K562 (cell line): ENCODE measurements around the gene RGL2. TPM values are rescaled to one million over a fixed set of nuclear protein-coding genes. Genes with fewer than 3 reads are reported as not detected.

Source experiments
- ATAC-seq: fragments of 200-7000 bp; cut with Tn5 transposase; 3 replicates; pipeline ENCODE4 v1.9.1; 2020; ENCODE audit warnings: moderate library complexity
- BruUV-seq: library from RNA; stranded (reverse); fragments of 400-500 nt; replicated peaks from 2 replicates; lab custom pipeline; 2021; lab: Mats Ljungman, UMichigan
- CTCF ChIA-PET: fragments of 300-600 bp; formaldehyde crosslinking; extraction: SDS; loops from one replicate; lab custom pipeline; 2021; ENCODE audit warnings: low intra/inter-chr PET ratio; lab: Yijun Ruan, JAX
- POLR2A ChIA-PET: fragments of 300-600, 350-650 bp; sonication (Branson Sonifier 250); formaldehyde crosslinking; extraction: SDS; loops from one replicate; lab custom pipeline; 2021; ENCODE audit warnings: antibody characterized with exemption, inconsistent platforms; lab: Yijun Ruan, JAX
- DNase-seq, 4 experiments: peaks; one replicate each; pipeline versions ENCODE4 v3.0.0 to v3.0.0-alpha.2; 2011 to 2018; ENCODE audit warnings: low spot score in 3 of 4, mixed read lengths in 3 of 4; ENCODE audit errors: extremely low read depth in 1 of 4
- FAIRE-seq: peaks from 2 replicates; lab custom pipeline; 2011; peaks lifted over from hg19 to GRCh38; lab: Jason Lieb, UNC
- H2AFZ ChIP-seq: 2 replicates; pipeline ENCODE4 v1.6.0; 2011; ENCODE audit warnings: low read depth, low read length, control low read depth, inconsistent platforms
- H3K27ac ChIP-seq: fragments of 200-600 bp; 3 replicates; pipeline ENCODE4 v1.8.0; 2011; ENCODE audit warnings: low read depth, mild to moderate bottlenecking, control low read depth, inconsistent platforms, low read length, moderate library complexity, mixed read lengths; ENCODE audit errors: extremely low read depth
- H3K27me3 ChIP-seq, 2 experiments: fragments of 300-600 bp in 1 of 2; 2 replicates in 1 of 2; 3 replicates in 1 of 2; pipeline versions ENCODE4 v1.6.0 to v1.8.0; 2011; ENCODE audit warnings: inconsistent platforms in 2 of 2, low read length in 2 of 2, mild to moderate bottlenecking in 1 of 2, mixed read lengths in 1 of 2, moderate library complexity in 1 of 2; ENCODE audit not compliant: control insufficient read depth in 2 of 2, insufficient read depth in 2 of 2
- H3K36me3 ChIP-seq: fragments of 300-600 bp; 3 replicates; pipeline ENCODE4 v1.8.0; 2011; ENCODE audit warnings: mild to moderate bottlenecking, low read length, inconsistent platforms; ENCODE audit not compliant: control insufficient read depth, insufficient read depth
- H3K4me1 ChIP-seq, 2 experiments: fragments of 200-600 bp in 1 of 2; replicated peaks in 1 of 2; 2 replicates in 1 of 2; 3 replicates in 1 of 2; pipeline versions ENCODE4 v1.5.1 to v1.8.0; 2011; ENCODE audit warnings: inconsistent platforms in 2 of 2, low read length in 2 of 2, mild to moderate bottlenecking in 1 of 2, mixed read lengths in 1 of 2, moderate library complexity in 1 of 2; ENCODE audit not compliant: control insufficient read depth in 2 of 2, insufficient read depth in 2 of 2
- H3K4me2 ChIP-seq: 2 replicates; pipeline ENCODE4 v1.6.1; 2011; ENCODE audit warnings: low read length, control low read depth, inconsistent platforms, mixed read lengths; ENCODE audit not compliant: insufficient read depth
- H3K4me3 ChIP-seq: fragments of 200-600 bp; sonication (generic), shearing (Covaris generic); 2 replicates; pipeline ENCODE4 v1.5.1; 2016; ENCODE audit warnings: control low read depth, inconsistent platforms
- H3K79me2 ChIP-seq: fragments of 200-600 bp; 3 replicates; pipeline ENCODE4 v1.8.0; 2011; ENCODE audit warnings: low read length, inconsistent platforms; ENCODE audit not compliant: control insufficient read depth, insufficient read depth
- H3K9ac ChIP-seq, 2 experiments: 2 replicates each; pipeline versions ENCODE4 v1.6.0 to v1.6.1; 2011; ENCODE audit warnings: low read depth in 2 of 2, low read length in 2 of 2, control low read depth in 1 of 2, inconsistent platforms in 1 of 2, mild to moderate bottlenecking in 1 of 2, mixed read lengths in 1 of 2; ENCODE audit not compliant: insufficient read depth in 1 of 2
- H3K9me1 ChIP-seq: one replicate; pipeline ENCODE4 v1.6.0; 2011; ENCODE audit warnings: inconsistent platforms, mild to moderate bottlenecking, low read length, moderate library complexity; ENCODE audit not compliant: control insufficient read depth, insufficient read depth
- H3K9me3 ChIP-seq: replicated peaks from 2 replicates; pipeline ENCODE4 v1.5.1; 2011; ENCODE audit warnings: low read depth, low read length, inconsistent platforms; ENCODE audit not compliant: control insufficient read depth, insufficient read depth
- H4K20me1 ChIP-seq: replicated peaks from 2 replicates; pipeline ENCODE4 v1.6.1; 2011; ENCODE audit warnings: low read length, inconsistent platforms, mixed read lengths; ENCODE audit not compliant: control insufficient read depth, insufficient read depth
- EGR1 ChIP-seq: fragments of 450-650 bp; conservative IDR thresholded peaks from 2 replicates; pipeline ENCODE4 v1.6.1; 2017; ENCODE audit warnings: mild to moderate bottlenecking
- ETS2 ChIP-seq: IDR thresholded peaks from 2 replicates; pipeline ENCODE4 v1.6.1; 2016; ENCODE audit warnings: borderline replicate concordance, missing genetic modification characterization, mild to moderate bottlenecking, moderate library complexity, missing compliant biosample characterization; ENCODE audit not compliant: poor library complexity, severe bottlenecking
- FOSL1 ChIP-seq: fragments of 200-800 bp; sonication (Bioruptor generic); conservative IDR thresholded peaks from 2 replicates; pipeline ENCODE4 v1.6.1; 2016; ENCODE audit warnings: missing genetic modification characterization, missing compliant biosample characterization
- LCOR ChIP-seq: sonication (generic); formaldehyde crosslinking; IDR thresholded peaks from 2 replicates; pipeline ENCODE4 v1.8.0; 2022; ENCODE audit warnings: mild to moderate bottlenecking, missing genetic modification reagents
- MAFF ChIP-seq: IDR thresholded peaks from 2 replicates; pipeline ENCODE4 v1.6.1; 2012; ENCODE audit warnings: low read length, improper control_type of control experiment
- POLR2G ChIP-seq: fragments of 200-400 bp; formaldehyde crosslinking; IDR thresholded peaks from 2 replicates; pipeline ENCODE4 v1.6.1; 2017; ENCODE audit warnings: low read depth, mild to moderate bottlenecking, antibody characterized with exemption, low read length, moderate library complexity
- SPI1 ChIP-seq: IDR thresholded peaks from 2 replicates; pipeline ENCODE4 v1.6.1; 2011; ENCODE audit warnings: low read depth, low read length, control low read depth, borderline replicate concordance
- SREBF2 ChIP-seq: sonication (generic); formaldehyde crosslinking; IDR thresholded peaks from 2 replicates; pipeline ENCODE4 v1.4.0; 2020; ENCODE audit warnings: mild to moderate bottlenecking, missing genetic modification reagents
- SRSF3 ChIP-seq: fragments of 200-400 bp; formaldehyde crosslinking; IDR thresholded peaks from 2 replicates; pipeline ENCODE4 v1.6.1; 2016; ENCODE audit warnings: mild to moderate bottlenecking, low read length, moderate library complexity; ENCODE audit not compliant: insufficient read depth
- STAT5B ChIP-seq: fragments of 250-450 bp; sonication (Bioruptor Pico); IDR thresholded peaks from 2 replicates; pipeline ENCODE4 v1.8.0; 2021; ENCODE audit warnings: mild to moderate bottlenecking, inconsistent platforms
- TSC22D4 ChIP-seq: fragments of 450-650 bp; IDR thresholded peaks from 2 replicates; pipeline ENCODE4 v1.6.1; 2016; ENCODE audit warnings: missing genetic modification characterization, missing biosample characterization, control low read depth
- ZNF589 ChIP-seq: fragments of 200-800 bp; sonication (Bioruptor generic); IDR thresholded peaks from 2 replicates; pipeline ENCODE4 v1.6.1; 2016; ENCODE audit warnings: low read depth, missing genetic modification characterization, missing compliant biosample characterization
- ZNF764 ChIP-seq: fragments of 250-450 bp; sonication (Bioruptor Pico); IDR thresholded peaks from 2 replicates; pipeline ENCODE4 v1.4.0; 2020; ENCODE audit warnings: low read depth, mild to moderate bottlenecking, moderate library complexity
- WGBS: fragments of 100-300 bp; shearing (Covaris generic); methylation state at CpG from one replicate; pipeline ENCODE4 v1.1.6; 2016; ENCODE audit warnings: low coverage, mixed read lengths; ENCODE audit not compliant: insufficient coverage; ENCODE audit errors: missing lambda C conversion rate; 5-methylcytosine and 5-hydroxymethylcytosine counted together
- in situ Hi-C: fragments of 300-500 bp; cut with MboI; formaldehyde crosslinking; loops from 4 replicates; pipeline ENCODE4 v1.15.0; 2018; ENCODE audit warnings: inconsistent platforms, mixed read lengths
- intact Hi-C: fragments of 100-400 bp; cut with micrococcal nuclease; formaldehyde crosslinking; loops from 2 replicates; pipeline ENCODE4 v1.14.2; 2022
- polyA plus RNA-seq, 8 experiments: library from polyadenylated mRNA; depleted of rRNA in 4 of 8; stranded (reverse) in 5 of 8; unstranded in 3 of 8; fragments of >200 nt; fragmentation: Nextera tagmentation in 2 of 8; fragmentation: Illumina TruSeq in 1 of 8; extraction: Ambion mirVana in 2 of 8; extraction: Trizol in 1 of 8; gene quantifications; 2 replicates each; pipeline versions ENCODE4 v1.2.1 to v1.2.3, GENCODE V29; 2011 to 2014; ENCODE audit warnings: inconsistent platforms in 1 of 8, missing spikeins in 1 of 8
- total RNA-seq, 7 experiments: library from RNA; depleted of rRNA in 6 of 7; stranded (reverse); fragments of >200 nt in 6 of 7; fragmentation: Illumina TruSeq in 2 of 7; extraction: Trizol in 2 of 7; gene quantifications; 2 replicates each; pipeline versions ENCODE4 v1.2.1 to v1.2.3, GENCODE V29; 2011 to 2021; ENCODE audit warnings: low replicate concordance in 1 of 7
- TF ChIP-seq, protein P1 (sequence below): fragments of 250-450 bp; sonication (Bioruptor Pico); IDR thresholded peaks from 2 replicates; pipeline ENCODE4 v1.8.0; 2021; ENCODE audit warnings: borderline replicate concordance, mild to moderate bottlenecking, moderate library complexity; ENCODE audit not compliant: poor library complexity, severe bottlenecking
- TF ChIP-seq, protein P2 (sequence below): fragments of 450-650 bp; IDR thresholded peaks from 2 replicates; pipeline ENCODE4 v1.6.1; 2016; ENCODE audit warnings: antibody characterized with exemption
- TF ChIP-seq, protein P3 (sequence below): fragments of 450-650 bp; IDR thresholded peaks from one replicate; pipeline ENCODE4 v1.6.1; 2018; ENCODE audit warnings: mild to moderate bottlenecking, moderate library complexity; ENCODE audit not compliant: partially characterized antibody
- TF ChIP-seq, protein P4 (sequence below): conservative IDR thresholded peaks from 2 replicates; pipeline ENCODE4 v1.6.1; 2011; ENCODE audit warnings: low read depth, mild to moderate bottlenecking, low read length; ENCODE audit not compliant: control insufficient read depth

RGL2 gene
- total and polyA plus RNA-seq, 9 of the 15 experiments (the other 6 are each of a cell fraction or from before 2014, with no cell fraction given), result 1.8 to 57.1 (median 19.5) TPM

DNA sequence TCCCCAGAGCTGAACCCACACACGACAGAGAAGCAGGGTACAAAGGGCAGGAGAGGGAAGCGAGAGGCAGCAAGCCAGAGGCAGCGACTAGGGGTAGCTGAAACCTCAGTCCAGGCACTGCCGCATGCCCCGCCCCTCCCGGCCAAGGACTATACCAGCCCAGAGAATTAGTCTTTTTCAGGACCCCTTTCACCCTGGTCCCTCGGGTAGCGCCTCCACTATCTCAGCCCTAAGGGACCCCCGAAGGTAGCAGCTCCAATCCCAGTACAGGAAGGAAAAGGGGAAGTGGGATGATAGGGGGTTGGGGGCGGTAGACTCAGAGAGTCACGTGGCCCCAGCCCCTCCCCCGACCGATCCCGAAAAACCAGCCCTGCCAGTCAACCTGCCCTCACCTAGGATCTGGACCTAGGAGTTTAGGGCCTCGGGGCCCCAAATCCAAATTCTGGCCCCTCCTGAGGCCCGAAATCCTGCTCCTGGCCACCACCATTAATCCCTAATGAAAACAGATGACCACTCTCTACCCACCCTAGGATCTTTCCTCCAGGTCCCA is 1.3 kb downstream of the RGL2 start:
- Histone ChIP-seq H3K4me2 (peak overlapping the region; percentile 79), H3K36me3 (peaks cover 56% of the 10 kb centered on the region), H3K9me1 (peaks cover 6% of the 10 kb centered on the region), H3K9ac (peak overlapping the region; percentile 89 to 94), H3K27ac (peak overlapping the region; percentile 94; the same call in 2 of the 3 replicates), H4K20me1 (0 out of 2 replicates have a peak, but pooled peaks cover 3% of the 10 kb centered on the region), H3K9me3 (no peaks in the 10 kb centered on the region), H2AFZ (peak overlapping the region; percentile 22), H3K4me1 (peaks cover 11 to 45% of the 10 kb centered on the region in 2 experiments), H3K79me2 (peaks cover 48% of the 10 kb centered on the region), H3K27me3 (no peaks in the 10 kb centered on the region), H3K4me3 (peak overlapping the region; percentile 64)
- POLR2A ChIA-PET, result interaction anchor here (0.6 to 3.8 kb wide), 10 partner anchors 8 to 354 kb away, joined by 3 to 20 read pairs (median 3); partner anchors contain the start of genes B3GALT4, PFDN6 and WDR46
- ATAC-seq (no peak), FAIRE-seq (no peak), DNase-seq (peak; percentile 50 to 64 (median 61))
- intact Hi-C loops (loop anchor here (5.0 kb wide), 3 partner anchors 95 to 130 kb away; partner anchors contain the start of genes KIFC1 and PHF1), in situ Hi-C loops (no loop called here)
- 21% methylated on average over 13 of the region's 16 CpGs for WGBS
- CTCF ChIA-PET, result interaction anchor here (0.5 kb wide), 1 partner anchor 76 kb away, joined by 7 read pairs; no protein-coding TSS in a partner anchor
- no TSS peak for BruUV-seq
- TF ChIP-seq, protein P1, sequence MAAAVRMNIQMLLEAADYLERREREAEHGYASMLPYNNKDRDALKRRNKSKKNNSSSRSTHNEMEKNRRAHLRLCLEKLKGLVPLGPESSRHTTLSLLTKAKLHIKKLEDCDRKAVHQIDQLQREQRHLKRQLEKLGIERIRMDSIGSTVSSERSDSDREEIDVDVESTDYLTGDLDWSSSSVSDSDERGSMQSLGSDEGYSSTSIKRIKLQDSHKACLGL (CRISPR knock-in tag), result no peak
- TF ChIP-seq ETS2 (tag) (no peak), FOSL1 (no peak), SRSF3 (no peak), LCOR (CRISPR knock-in tag) (no peak), ZNF764 (CRISPR knock-in tag) (0 out of 2 replicates have a peak, but pooled peaks have one; percentile 43), MAFF (no peak), SREBF2 (CRISPR knock-in tag) (no peak), SPI1 (peak; percentile 99), STAT5B (no peak), POLR2G (no peak), TSC22D4 (tag) (no peak), EGR1 (peak; percentile 44; the same call in 1 of the 2 replicates), ZNF589 (CRISPR knock-in tag) (no peak)
- TF ChIP-seq, protein P2, sequence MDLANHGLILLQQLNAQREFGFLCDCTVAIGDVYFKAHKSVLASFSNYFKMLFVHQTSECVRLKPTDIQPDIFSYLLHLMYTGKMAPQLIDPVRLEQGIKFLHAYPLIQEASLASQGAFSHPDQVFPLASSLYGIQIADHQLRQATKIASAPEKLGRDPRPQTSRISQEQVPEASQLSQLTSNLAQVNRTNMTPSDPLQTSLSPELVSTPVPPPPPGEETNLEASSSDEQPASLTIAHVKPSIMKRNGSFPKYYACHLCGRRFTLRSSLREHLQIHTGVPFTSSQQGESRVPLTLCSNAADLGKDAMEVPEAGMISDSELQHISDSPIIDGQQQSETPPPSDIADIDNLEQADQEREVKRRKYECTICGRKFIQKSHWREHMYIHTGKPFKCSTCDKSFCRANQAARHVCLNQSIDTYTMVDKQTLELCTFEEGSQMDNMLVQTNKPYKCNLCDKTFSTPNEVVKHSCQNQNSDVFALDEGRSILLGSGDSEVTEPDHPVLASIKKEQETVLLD, result peak; percentile 13; the same call in 1 of the 2 replicates
- TF ChIP-seq, protein P3, sequence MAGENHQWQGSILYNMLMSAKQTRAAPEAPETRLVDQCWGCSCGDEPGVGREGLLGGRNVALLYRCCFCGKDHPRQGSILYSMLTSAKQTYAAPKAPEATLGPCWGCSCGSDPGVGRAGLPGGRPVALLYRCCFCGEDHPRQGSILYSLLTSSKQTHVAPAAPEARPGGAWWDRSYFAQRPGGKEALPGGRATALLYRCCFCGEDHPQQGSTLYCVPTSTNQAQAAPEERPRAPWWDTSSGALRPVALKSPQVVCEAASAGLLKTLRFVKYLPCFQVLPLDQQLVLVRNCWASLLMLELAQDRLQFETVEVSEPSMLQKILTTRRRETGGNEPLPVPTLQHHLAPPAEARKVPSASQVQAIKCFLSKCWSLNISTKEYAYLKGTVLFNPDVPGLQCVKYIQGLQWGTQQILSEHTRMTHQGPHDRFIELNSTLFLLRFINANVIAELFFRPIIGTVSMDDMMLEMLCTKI, result no peak
- TF ChIP-seq, protein P4, sequence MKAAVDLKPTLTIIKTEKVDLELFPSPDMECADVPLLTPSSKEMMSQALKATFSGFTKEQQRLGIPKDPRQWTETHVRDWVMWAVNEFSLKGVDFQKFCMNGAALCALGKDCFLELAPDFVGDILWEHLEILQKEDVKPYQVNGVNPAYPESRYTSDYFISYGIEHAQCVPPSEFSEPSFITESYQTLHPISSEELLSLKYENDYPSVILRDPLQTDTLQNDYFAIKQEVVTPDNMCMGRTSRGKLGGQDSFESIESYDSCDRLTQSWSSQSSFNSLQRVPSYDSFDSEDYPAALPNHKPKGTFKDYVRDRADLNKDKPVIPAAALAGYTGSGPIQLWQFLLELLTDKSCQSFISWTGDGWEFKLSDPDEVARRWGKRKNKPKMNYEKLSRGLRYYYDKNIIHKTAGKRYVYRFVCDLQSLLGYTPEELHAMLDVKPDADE, result no peak
